ENCODE results near the gene GDF10.

- TF ChIP-seq, protein P1, sequence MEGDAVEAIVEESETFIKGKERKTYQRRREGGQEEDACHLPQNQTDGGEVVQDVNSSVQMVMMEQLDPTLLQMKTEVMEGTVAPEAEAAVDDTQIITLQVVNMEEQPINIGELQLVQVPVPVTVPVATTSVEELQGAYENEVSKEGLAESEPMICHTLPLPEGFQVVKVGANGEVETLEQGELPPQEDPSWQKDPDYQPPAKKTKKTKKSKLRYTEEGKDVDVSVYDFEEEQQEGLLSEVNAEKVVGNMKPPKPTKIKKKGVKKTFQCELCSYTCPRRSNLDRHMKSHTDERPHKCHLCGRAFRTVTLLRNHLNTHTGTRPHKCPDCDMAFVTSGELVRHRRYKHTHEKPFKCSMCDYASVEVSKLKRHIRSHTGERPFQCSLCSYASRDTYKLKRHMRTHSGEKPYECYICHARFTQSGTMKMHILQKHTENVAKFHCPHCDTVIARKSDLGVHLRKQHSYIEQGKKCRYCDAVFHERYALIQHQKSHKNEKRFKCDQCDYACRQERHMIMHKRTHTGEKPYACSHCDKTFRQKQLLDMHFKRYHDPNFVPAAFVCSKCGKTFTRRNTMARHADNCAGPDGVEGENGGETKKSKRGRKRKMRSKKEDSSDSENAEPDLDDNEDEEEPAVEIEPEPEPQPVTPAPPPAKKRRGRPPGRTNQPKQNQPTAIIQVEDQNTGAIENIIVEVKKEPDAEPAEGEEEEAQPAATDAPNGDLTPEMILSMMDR (IDR thresholded peaks at IDR 0.05; ENCODE audit: control extremely low read depth in 1 of 3, insufficient read depth in 1 of 3, low read depth in 1 of 3, low read length in 3 of 3), result no peak
- TF ChIP-seq POLR2A (IDR thresholded peaks at IDR 0.05; ENCODE audit: control extremely low read depth in 1 of 2, low read depth in 2 of 2, low read length in 2 of 2) (no peak), POLR2AphosphoS5 (IDR thresholded peaks at IDR 0.05; ENCODE audit: low read depth, low read length) (no peak)
These were observed 51.0 kb downstream of the GDF10 start for GRCh38 chr10:47350671-47351640.
